Liver (tissue), 3 donors: Measurements from ENCODE around the gene SHC3.

ENCODE experiments used
- CTCF ChIP-seq: fragments of 150-350 bp; IDR thresholded peaks from 2 replicates; pipeline ENCODE4 v1.5.1; 2017; ENCODE audit warnings: improper control_type of control experiment, low read depth, low read length; ENCODE audit not compliant: missing input control
- EGR1 ChIP-seq, 2 donors: IDR thresholded peaks; 2 replicates each; pipeline ENCODE4 v1.6.1; 2016 to 2018; ENCODE audit warnings: antibody characterized with exemption in 2 of 2, low read depth in 2 of 2
- GABPA ChIP-seq, 2 donors: IDR thresholded peaks in 1 of 2; conservative IDR thresholded peaks in 1 of 2; 2 replicates each; pipeline ENCODE4 v1.6.1; 2016; ENCODE audit warnings: antibody characterized with exemption in 2 of 2, mild to moderate bottlenecking in 1 of 2, moderate library complexity in 1 of 2
- SP1 ChIP-seq: IDR thresholded peaks from 2 replicates; pipeline ENCODE4 v1.6.1; 2018; ENCODE audit warnings: antibody characterized with exemption, mild to moderate bottlenecking
- TAF1 ChIP-seq: conservative IDR thresholded peaks from 2 replicates; pipeline ENCODE4 v1.6.1; 2016; ENCODE audit warnings: antibody characterized with exemption, mild to moderate bottlenecking
- donor health status: healthy.
- donor health status: healthy.

GRCh38 chr9:89165341-89165740 lies 13.3 kb downstream of the SHC3 start:
- TF ChIP-seq CTCF: no peak
- no peak for TF ChIP-seq SP1
- no peak for TF ChIP-seq EGR1 (IDR thresholded peaks at IDR 0.05; ENCODE audit: low read depth in 2 of 2)
- TF ChIP-seq GABPA (IDR thresholded peaks at IDR 0.05 in 1 of 2, conservative IDR thresholded peaks at IDR 0.05 in 1 of 2): no peak
- no peak for TF ChIP-seq TAF1
